ENCODE data around the gene ZDHHC14. TPM values are rescaled to one million over a fixed set of nuclear protein-coding genes. Genes with fewer than 3 reads are reported as not detected.

The ZDHHC14 gene
- total RNA-seq, 4 donors from 2014 or later, result 6.2 to 20.6 (median 15.1) TPM

DNA sequence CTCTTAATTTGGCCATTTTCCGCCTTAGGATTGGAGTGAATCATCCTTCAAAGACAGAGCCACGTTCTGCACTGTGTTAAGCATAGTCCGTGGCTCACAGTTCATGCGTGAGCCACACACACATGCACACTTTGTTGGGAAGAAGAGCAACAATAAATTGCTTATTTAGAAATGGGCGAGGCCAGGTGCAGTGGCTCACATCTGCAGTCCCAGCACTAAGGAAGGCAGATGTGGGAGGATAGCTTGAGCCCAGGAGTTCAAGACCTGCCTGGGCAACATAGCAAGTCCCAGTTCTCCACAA is 131.3 kb downstream of the ZDHHC14 start:
- no peaks in the 10 kb centered on the region for H3K4me1 ChIP-seq
- H3K9me3 ChIP-seq, result no peaks in the 10 kb centered on the region
- H3K36me3 ChIP-seq, result no peaks in the 10 kb centered on the region
- no peak for TF ChIP-seq POLR2A (IDR thresholded peaks at IDR 0.05)
- TF ChIP-seq, protein P1, sequence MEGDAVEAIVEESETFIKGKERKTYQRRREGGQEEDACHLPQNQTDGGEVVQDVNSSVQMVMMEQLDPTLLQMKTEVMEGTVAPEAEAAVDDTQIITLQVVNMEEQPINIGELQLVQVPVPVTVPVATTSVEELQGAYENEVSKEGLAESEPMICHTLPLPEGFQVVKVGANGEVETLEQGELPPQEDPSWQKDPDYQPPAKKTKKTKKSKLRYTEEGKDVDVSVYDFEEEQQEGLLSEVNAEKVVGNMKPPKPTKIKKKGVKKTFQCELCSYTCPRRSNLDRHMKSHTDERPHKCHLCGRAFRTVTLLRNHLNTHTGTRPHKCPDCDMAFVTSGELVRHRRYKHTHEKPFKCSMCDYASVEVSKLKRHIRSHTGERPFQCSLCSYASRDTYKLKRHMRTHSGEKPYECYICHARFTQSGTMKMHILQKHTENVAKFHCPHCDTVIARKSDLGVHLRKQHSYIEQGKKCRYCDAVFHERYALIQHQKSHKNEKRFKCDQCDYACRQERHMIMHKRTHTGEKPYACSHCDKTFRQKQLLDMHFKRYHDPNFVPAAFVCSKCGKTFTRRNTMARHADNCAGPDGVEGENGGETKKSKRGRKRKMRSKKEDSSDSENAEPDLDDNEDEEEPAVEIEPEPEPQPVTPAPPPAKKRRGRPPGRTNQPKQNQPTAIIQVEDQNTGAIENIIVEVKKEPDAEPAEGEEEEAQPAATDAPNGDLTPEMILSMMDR (IDR thresholded peaks at IDR 0.05), result no peak
- no peak for DNase-seq
- intact Hi-C loops (cut with DNase I), result no loop called here
- H3K4me3 ChIP-seq (replicated peaks in 1 of 3), result no peak overlapping the region
- no peaks in the 10 kb centered on the region for H3K27me3 ChIP-seq
- no peak overlapping the region for H3K27ac ChIP-seq
- WGBS, 2 donors, result 95 to 100% methylated on average over 5 of the region's 5 CpGs

DNA sequence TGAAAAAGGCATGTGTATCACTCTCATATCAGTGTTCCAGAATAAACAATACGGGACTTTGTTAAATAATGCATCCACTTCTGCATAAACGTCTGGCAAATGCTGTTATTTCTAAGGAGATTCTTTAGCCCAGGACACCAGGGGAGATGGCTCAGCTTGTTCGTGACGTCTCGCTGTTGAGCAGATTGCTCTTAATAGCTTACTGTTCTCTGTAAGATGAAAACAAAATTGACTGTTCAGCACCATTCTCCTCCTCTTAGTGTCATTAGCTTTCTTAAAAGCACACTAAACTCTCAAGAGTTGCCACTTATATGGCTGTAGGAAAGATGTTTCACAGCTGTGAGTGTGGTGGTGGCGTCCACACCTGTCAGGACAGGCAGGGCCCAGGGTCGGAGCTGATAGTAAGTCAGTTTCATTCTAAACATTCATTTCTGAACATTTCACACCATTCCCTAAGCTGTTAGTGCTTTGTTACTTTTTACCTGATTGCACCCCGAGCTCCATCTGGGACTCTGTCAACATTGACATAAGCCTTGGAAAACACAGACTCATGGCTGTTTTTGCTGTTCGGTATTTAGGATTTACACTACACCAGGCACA is 132.1 kb downstream of the ZDHHC14 start:
- Histone ChIP-seq H3K9me3 (no peaks in the 10 kb centered on the region), H3K4me3 (replicated peaks in 1 of 3) (no peak overlapping the region), H3K27ac (no peak overlapping the region), H3K27me3 (no peaks in the 10 kb centered on the region), H3K4me1 (no peaks in the 10 kb centered on the region), H3K36me3 (no peaks in the 10 kb centered on the region)
- intact Hi-C loops (cut with DNase I), result no loop called here
- DNase-seq, result no peak
- WGBS, 2 donors, result 71 to 76% methylated on average over 9 of the region's 9 CpGs
- TF ChIP-seq, protein P1 (IDR thresholded peaks at IDR 0.05), result no peak
- TF ChIP-seq POLR2A (IDR thresholded peaks at IDR 0.05), result no peak

DNA sequence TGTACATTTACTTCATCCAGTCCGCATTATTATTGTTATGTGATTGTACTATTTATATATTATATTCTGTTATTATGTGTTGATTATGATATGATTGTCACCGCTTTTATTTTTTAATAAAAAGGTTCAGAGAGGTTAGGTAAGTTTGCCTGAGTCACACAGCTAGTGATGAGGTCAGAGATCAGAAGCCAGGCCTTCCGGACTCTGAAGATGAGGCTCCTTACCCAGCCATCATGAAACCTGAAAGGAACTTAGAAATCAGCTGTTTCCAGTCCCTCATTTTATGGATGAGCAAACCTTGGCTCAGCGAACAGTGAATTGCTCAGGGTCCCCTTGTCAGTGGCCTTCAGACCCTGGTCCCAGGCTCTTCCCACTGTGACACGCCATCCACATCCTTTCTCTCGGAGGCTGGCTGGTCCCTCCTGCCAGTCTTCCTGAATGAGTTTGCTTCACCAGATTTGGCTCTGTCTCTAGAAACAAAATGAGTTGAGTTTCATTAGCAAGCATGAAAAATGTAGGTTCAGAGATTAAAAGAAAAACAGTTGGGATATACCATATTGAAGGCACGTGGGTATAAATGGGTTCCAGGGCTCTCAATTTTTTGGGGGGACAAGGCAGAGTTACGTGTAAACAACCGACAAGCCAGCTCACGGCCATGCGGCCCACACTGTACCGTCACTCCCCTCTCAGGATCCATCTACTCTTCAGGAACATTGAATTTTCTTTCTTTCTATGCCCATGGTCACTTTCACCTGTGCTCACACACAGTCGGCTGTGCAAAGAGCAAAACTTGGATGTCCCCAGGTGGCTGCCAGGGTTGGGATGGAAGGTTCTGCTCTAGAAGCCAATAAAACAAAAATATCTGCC is 132.9 kb downstream of the ZDHHC14 start:
- intact Hi-C loops (cut with DNase I), result no loop called here
- DNase-seq, result no peak
- Histone ChIP-seq H3K27ac (peak overlapping the region in 1 of 3 donors; percentile 33), H3K4me3 (replicated peaks in 1 of 3) (no peak overlapping the region), H3K36me3 (no peaks in the 10 kb centered on the region), H3K4me1 (no peaks in the 10 kb centered on the region), H3K27me3 (no peaks in the 10 kb centered on the region), H3K9me3 (no peaks in the 10 kb centered on the region)
- 92 to 96% methylated on average over 13 of the region's 13 CpGs for WGBS, 2 donors
- TF ChIP-seq, protein P1 (IDR thresholded peaks at IDR 0.05), result no peak
- no peak for TF ChIP-seq POLR2A (IDR thresholded peaks at IDR 0.05)

DNA sequence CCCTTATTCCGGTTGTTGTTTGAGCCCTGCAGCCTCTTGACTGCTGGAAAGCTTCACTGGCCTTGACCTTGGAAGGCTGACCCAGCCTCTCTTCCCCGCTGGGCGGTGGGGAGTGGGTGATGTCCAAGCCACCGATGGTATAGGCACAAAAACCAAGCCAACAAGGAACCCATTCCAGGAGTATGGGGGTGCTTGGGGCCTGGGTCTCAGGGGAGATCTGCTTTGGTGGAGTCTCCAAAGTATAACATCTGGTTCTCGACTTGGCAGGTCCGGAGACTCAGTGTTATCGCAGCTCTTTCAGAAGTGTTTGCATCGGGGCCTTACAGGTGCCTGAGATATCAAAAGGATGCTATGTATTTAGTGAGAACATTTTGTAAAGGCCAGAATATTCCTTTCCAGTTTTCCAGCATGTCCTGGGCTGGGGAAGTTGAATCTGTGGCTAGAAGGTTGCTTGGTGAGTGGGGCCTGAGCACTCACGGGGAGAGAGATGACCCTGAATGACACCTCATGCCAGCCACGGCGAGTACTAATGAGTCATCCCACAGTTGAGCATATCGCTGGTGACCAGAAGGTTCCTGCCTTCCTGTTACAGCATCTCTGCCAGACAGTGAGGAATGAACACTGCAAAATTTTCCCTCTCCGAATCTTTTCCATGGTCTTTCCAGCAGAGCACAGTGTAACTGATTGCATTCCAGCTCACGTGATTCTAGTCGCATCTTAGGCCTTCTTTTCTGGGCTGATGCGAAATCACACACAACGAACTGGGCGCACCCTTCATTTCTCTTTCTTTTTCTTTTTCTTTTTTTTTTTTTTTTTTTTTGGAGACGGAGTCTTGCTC is 133.9 kb downstream of the ZDHHC14 start:
- peak overlapping the region in 1 of 3 donors; percentile 33 for H3K27ac ChIP-seq
- no peaks in the 10 kb centered on the region for H3K27me3 ChIP-seq
- H3K9me3 ChIP-seq, result no peaks in the 10 kb centered on the region
- intact Hi-C loops (cut with DNase I), result no loop called here
- no peak for TF ChIP-seq POLR2A (IDR thresholded peaks at IDR 0.05)
- TF ChIP-seq, protein P1 (IDR thresholded peaks at IDR 0.05), result no peak
- no peaks in the 10 kb centered on the region for H3K36me3 ChIP-seq
- H3K4me3 ChIP-seq (replicated peaks in 1 of 3), result no peak overlapping the region
- DNase-seq, result peak in 1 of 2 donors; percentile 15
- 80 to 82% methylated on average over 16 to 19 of the region's 19 CpGs for WGBS, 2 donors
- H3K4me1 ChIP-seq, result no peaks in the 10 kb centered on the region

Measured in thyroid gland (tissue), 4 donors.